K562 (cell line): ENCODE measurements around the gene KLHL18. TPM values are rescaled to one million over a fixed set of nuclear protein-coding genes. Genes with fewer than 3 reads are reported as not detected.
A peak's percentile ranks its signal among the peaks of the same experiment; 100 is the strongest.

Experiments used
- CBFA2T3 ChIP-seq: fragments of 450-650 bp; IDR thresholded peaks from 2 replicates; pipeline ENCODE4 v1.6.1; 2017
- polyA plus RNA-seq, 8 experiments: library from polyadenylated mRNA; depleted of rRNA in 4 of 8; stranded (reverse) in 5 of 8; unstranded in 3 of 8; fragments of >200 nt; fragmentation: Nextera tagmentation in 2 of 8; fragmentation: Illumina TruSeq in 1 of 8; extraction: Ambion mirVana in 2 of 8; extraction: Trizol in 1 of 8; gene quantifications; 2 replicates each; pipeline versions ENCODE4 v1.2.1 to v1.2.3, GENCODE V29; 2011 to 2014; ENCODE audit warnings: inconsistent platforms in 1 of 8, missing spikeins in 1 of 8
- total RNA-seq, 7 experiments: library from RNA; depleted of rRNA in 6 of 7; stranded (reverse); fragments of >200 nt in 6 of 7; fragmentation: Illumina TruSeq in 2 of 7; extraction: Trizol in 2 of 7; gene quantifications; 2 replicates each; pipeline versions ENCODE4 v1.2.1 to v1.2.3, GENCODE V29; 2011 to 2021; ENCODE audit warnings: low replicate concordance in 1 of 7
- TF ChIP-seq, protein P1 (sequence below), 2 experiments: IDR thresholded peaks in 1 of 2; conservative IDR thresholded peaks in 1 of 2; 2 replicates each; pipeline ENCODE4 v1.6.1; 2016; ENCODE audit warnings: low read depth in 2 of 2, mild to moderate bottlenecking in 1 of 2, missing compliant biosample characterization in 1 of 2, missing genetic modification characterization in 1 of 2, moderate library complexity in 1 of 2
- TF ChIP-seq, protein P2 (sequence below), 2 experiments: fragments of 450-650 bp; formaldehyde crosslinking in 1 of 2; IDR thresholded peaks; 2 replicates each; pipeline versions ENCODE4 v1.4.0 to v1.6.1; 2014 to 2020; ENCODE audit warnings: mild to moderate bottlenecking in 2 of 2, borderline replicate concordance in 1 of 2, low read depth in 1 of 2

The KLHL18 gene
- total and polyA plus RNA-seq, 9 of the 15 experiments (the other 6 are each of a cell fraction or from before 2014, with no cell fraction given), result 26.7 to 97.5 (median 48.7) TPM

DNA sequence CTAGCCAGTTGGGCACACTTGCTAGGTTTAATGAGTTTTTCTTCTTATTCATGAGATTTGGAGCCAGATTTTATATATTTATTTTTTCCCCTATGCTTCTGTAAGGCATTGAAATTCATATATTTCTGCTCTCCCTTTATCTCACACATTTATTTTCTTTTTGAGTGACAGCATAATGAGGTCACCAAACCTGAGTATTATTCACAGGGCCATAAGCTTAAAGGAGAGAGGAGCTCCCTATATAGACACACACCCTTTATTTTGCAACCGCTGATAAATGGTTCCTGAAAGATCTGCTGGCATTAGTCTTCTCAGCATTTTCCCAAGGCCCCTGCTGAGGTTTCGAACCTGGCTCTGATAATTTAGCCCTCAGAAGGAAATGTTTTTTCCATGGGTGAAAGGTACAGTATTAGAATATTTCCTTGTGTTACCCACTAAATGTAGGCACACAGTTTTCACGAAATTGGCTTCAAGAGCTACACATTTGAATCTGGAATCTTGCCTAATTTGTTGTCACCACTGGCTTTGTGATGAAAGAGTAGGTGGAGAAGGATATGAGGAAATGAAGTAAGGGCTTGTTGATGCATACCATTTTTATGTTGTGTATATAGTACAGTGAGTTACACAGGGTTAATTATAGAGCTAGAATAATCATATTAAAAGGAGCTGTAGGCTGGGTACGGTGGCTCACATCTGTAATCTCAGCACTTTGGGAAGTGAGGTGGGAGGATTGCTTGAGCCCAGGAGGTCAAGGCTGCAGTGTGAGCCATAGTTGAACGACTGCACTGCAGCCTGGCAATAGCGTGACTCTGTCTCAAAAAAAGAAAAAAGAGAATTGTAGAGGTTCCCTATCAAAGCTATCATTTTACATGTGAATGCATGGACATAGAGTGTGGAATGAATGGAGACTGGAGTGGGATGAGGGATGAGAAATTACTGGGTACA, 6.5 kb downstream of the KLHL18 start (continued):
- TF ChIP-seq, protein P1, sequence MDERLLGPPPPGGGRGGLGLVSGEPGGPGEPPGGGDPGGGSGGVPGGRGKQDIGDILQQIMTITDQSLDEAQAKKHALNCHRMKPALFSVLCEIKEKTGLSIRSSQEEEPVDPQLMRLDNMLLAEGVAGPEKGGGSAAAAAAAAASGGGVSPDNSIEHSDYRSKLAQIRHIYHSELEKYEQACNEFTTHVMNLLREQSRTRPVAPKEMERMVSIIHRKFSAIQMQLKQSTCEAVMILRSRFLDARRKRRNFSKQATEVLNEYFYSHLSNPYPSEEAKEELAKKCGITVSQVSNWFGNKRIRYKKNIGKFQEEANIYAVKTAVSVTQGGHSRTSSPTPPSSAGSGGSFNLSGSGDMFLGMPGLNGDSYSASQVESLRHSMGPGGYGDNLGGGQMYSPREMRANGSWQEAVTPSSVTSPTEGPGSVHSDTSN (CRISPR knock-in tag; IDR thresholded peaks at IDR 0.05; ENCODE audit: low read depth), result no peak
- TF ChIP-seq, protein P1 (tag; conservative IDR thresholded peaks at IDR 0.05; ENCODE audit: low read depth), result 0 out of 2 replicates have a peak, but pooled peaks have one; percentile 18
- TF ChIP-seq, protein P2, sequence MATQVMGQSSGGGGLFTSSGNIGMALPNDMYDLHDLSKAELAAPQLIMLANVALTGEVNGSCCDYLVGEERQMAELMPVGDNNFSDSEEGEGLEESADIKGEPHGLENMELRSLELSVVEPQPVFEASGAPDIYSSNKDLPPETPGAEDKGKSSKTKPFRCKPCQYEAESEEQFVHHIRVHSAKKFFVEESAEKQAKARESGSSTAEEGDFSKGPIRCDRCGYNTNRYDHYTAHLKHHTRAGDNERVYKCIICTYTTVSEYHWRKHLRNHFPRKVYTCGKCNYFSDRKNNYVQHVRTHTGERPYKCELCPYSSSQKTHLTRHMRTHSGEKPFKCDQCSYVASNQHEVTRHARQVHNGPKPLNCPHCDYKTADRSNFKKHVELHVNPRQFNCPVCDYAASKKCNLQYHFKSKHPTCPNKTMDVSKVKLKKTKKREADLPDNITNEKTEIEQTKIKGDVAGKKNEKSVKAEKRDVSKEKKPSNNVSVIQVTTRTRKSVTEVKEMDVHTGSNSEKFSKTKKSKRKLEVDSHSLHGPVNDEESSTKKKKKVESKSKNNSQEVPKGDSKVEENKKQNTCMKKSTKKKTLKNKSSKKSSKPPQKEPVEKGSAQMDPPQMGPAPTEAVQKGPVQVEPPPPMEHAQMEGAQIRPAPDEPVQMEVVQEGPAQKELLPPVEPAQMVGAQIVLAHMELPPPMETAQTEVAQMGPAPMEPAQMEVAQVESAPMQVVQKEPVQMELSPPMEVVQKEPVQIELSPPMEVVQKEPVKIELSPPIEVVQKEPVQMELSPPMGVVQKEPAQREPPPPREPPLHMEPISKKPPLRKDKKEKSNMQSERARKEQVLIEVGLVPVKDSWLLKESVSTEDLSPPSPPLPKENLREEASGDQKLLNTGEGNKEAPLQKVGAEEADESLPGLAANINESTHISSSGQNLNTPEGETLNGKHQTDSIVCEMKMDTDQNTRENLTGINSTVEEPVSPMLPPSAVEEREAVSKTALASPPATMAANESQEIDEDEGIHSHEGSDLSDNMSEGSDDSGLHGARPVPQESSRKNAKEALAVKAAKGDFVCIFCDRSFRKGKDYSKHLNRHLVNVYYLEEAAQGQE (IDR thresholded peaks at IDR 0.05; ENCODE audit: borderline replicate concordance), result no peak
- TF ChIP-seq, protein P2 (CRISPR knock-in tag; IDR thresholded peaks at IDR 0.05; ENCODE audit: low read depth), result no peak
- TF ChIP-seq CBFA2T3, result no peak
